Parathyroid adenoma (tissue), 2 donors: Measurements from ENCODE around the gene FAM83E.

Experiments used
- H2AFZ ChIP-seq: fragments of 300-600 bp; sonication (generic); one replicate; pipeline ENCODE4 v1.7.0; 2017; ENCODE audit warnings: antibody characterized with exemption, mild to moderate bottlenecking
- H3K27ac ChIP-seq: fragments of 300-600 bp; sonication (generic); one replicate; pipeline ENCODE4 v1.7.0; 2017
- H3K27me3 ChIP-seq: fragments of 300-600 bp; sonication (generic); one replicate; pipeline ENCODE4 v1.7.0; 2017; ENCODE audit warnings: low read length; ENCODE audit not compliant: control insufficient read depth, insufficient read depth
- H3K36me3 ChIP-seq: fragments of 300-600 bp; sonication (generic); one replicate; pipeline ENCODE4 v1.7.0; 2017; ENCODE audit warnings: low read length; ENCODE audit not compliant: control insufficient read depth, insufficient read depth
- H3K4me1 ChIP-seq: fragments of 300-600 bp; sonication (generic); one replicate; pipeline ENCODE4 v1.7.0; 2017; ENCODE audit warnings: control low read depth
- H3K4me2 ChIP-seq: fragments of 300-600 bp; sonication (generic); one replicate; pipeline ENCODE4 v1.7.0; 2017; ENCODE audit warnings: low read length
- H3K4me3 ChIP-seq: fragments of 300-600 bp; sonication (generic); one replicate; pipeline ENCODE4 v1.7.0; 2017; ENCODE audit warnings: low read depth, low read length
- H3K79me2 ChIP-seq: fragments of 300-600 bp; sonication (generic); one replicate; pipeline ENCODE4 v1.7.0; 2017; ENCODE audit warnings: control low read depth
- H3K9ac ChIP-seq: fragments of 300-600 bp; sonication (generic); one replicate; pipeline ENCODE4 v1.7.0; 2017; ENCODE audit warnings: mild to moderate bottlenecking
- H3K9me3 ChIP-seq: fragments of 300-600 bp; sonication (generic); one replicate; pipeline ENCODE4 v1.7.0; 2017; ENCODE audit warnings: low read length; ENCODE audit not compliant: control insufficient read depth
- TF ChIP-seq, protein P1 (sequence below): fragments of 300-600 bp; sonication (generic); IDR thresholded peaks from one replicate; pipeline ENCODE4 v1.7.0; 2017; ENCODE audit warnings: antibody characterized with exemption, mild to moderate bottlenecking
- donor health status: primary hyperparathyroidism.

FAM83E gene

DNA sequence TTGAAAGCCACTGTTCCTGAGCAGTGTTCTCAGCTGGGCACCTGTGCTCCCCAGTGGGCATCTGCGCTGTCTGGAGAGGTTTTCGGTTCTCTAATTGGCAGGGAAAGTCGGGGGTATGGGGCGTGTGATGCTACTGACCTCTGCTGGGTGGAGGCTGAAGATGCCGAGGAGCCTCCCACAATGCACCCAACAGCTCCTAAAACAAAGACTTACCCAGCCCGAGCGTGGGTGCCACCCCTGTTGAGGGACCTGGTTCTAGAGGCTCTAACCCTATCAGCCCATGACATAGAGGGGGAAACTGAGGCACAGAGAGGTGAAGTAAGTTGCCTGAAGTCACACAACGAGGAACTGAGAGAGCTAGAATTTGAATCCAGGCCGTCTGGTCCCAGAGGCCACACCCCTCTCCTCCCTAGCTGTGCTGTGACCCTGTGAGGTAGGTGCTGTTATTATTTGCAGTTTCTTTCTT lies 6.0 kb downstream of the FAM83E start:
- Histone ChIP-seq H3K9me3 (no peaks in the 10 kb centered on the region), H3K4me1 (no peaks in the 10 kb centered on the region), H3K27ac (no peak overlapping the region), H3K9ac (no peak overlapping the region), H3K4me2 (no peak overlapping the region), H3K79me2 (no peaks in the 10 kb centered on the region), H2AFZ (peak overlapping the region; percentile 31), H3K4me3 (no peak overlapping the region), H3K27me3 (no peaks in the 10 kb centered on the region), H3K36me3 (no peaks in the 10 kb centered on the region)
- TF ChIP-seq, protein P1, sequence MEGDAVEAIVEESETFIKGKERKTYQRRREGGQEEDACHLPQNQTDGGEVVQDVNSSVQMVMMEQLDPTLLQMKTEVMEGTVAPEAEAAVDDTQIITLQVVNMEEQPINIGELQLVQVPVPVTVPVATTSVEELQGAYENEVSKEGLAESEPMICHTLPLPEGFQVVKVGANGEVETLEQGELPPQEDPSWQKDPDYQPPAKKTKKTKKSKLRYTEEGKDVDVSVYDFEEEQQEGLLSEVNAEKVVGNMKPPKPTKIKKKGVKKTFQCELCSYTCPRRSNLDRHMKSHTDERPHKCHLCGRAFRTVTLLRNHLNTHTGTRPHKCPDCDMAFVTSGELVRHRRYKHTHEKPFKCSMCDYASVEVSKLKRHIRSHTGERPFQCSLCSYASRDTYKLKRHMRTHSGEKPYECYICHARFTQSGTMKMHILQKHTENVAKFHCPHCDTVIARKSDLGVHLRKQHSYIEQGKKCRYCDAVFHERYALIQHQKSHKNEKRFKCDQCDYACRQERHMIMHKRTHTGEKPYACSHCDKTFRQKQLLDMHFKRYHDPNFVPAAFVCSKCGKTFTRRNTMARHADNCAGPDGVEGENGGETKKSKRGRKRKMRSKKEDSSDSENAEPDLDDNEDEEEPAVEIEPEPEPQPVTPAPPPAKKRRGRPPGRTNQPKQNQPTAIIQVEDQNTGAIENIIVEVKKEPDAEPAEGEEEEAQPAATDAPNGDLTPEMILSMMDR, result peak; percentile 42

DNA sequence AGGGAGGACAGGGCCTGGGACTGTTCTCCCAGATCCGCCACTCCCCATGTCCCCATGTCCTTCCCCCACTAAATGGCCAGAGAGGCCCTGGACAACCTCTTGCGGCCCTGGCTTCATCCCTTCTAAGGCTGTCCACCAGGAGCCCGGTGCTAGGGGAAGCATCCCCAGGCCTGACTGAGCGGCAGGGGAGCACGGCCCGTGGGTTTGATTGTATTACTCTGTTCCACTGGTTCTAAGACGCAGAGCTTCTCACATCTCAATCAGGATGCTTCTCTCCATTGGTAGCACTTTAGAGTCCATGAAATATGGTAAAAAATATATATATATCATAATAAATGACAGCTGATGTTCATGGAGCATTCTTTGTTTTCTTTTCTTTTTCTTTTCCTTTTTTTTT lies 7.5 kb downstream of the FAM83E start:
- H3K9ac ChIP-seq, result no peak overlapping the region
- H3K27ac ChIP-seq, result no peak overlapping the region
- H3K4me1 ChIP-seq, result no peaks in the 10 kb centered on the region
- H3K4me2 ChIP-seq, result no peak overlapping the region
- no peak overlapping the region for H2AFZ ChIP-seq
- H3K4me3 ChIP-seq, result no peak overlapping the region
- no peaks in the 10 kb centered on the region for H3K27me3 ChIP-seq
- no peaks in the 10 kb centered on the region for H3K9me3 ChIP-seq
- H3K36me3 ChIP-seq, result no peaks in the 10 kb centered on the region
- no peaks in the 10 kb centered on the region for H3K79me2 ChIP-seq
- TF ChIP-seq, protein P1, result no peak

DNA sequence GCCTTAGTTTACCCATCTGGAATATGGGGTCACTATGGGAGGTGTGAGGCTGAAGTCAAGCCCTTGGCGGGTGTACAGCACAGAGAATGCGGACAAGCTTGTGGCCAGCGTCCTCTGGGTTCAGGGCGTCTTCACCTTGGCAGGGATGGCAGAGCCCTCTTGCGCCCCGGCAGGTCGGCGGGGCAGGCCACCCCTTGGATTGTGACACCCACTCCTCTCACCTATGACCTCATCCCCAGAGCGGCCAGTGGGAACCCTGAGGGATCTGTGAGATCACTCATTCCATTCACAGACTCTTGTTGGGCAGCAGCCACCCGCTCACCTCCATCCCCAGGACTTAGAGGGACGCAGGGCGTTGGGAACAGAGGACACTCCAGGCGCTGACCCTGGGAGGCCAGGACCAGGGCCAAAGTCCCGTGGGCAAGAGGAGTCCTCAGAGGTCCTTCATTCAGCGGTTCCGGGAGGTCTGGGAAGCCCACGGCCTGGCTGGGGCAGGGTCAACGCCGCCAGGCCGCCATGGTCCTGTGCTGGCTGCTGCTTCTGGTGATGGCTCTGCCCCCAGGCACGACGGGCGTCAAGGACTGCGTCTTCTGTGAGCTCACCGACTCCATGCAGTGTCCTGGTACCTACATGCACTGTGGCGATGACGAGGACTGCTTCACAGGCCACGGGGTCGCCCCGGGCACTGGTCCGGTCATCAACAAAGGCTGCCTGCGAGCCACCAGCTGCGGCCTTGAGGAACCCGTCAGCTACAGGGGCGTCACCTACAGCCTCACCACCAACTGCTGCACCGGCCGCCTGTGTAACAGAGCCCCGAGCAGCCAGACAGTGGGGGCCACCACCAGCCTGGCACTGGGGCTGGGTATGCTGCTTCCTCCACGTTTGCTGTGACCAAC lies 8.2 kb downstream of the FAM83E start, which contains the start of gene SPACA4:
SPACA4 (plus strand) TSS at position 280 of the 896 bp plus-strand sequence; CDS start at position 517, 237 bp downstream.
- Histone ChIP-seq H3K9ac (no peak within 1 kb of the TSS), H3K4me1 (no peaks in the 10 kb centered on the region), H2AFZ (no peak within 1 kb of the TSS), H3K79me2 (no peaks in the 10 kb centered on the region), H3K36me3 (no peaks in the 10 kb centered on the region), H3K9me3 (no peaks in the 10 kb centered on the region), H3K4me3 (no peak within 1 kb of the TSS), H3K27me3 (no peaks in the 10 kb centered on the region), H3K4me2 (no peak within 1 kb of the TSS), H3K27ac (no peak within 1 kb of the TSS)
- TF ChIP-seq, protein P1, result no peak

GRCh38 chr19:48603850-48604249 lies 11.0 kb downstream of the FAM83E start:
- Histone ChIP-seq H3K36me3 (no peaks in the 10 kb centered on the region), H3K79me2 (no peaks in the 10 kb centered on the region), H3K9me3 (no peaks in the 10 kb centered on the region), H3K9ac (no peak overlapping the region), H3K4me2 (no peak overlapping the region), H3K4me1 (no peaks in the 10 kb centered on the region), H2AFZ (no peak overlapping the region), H3K27me3 (no peaks in the 10 kb centered on the region), H3K27ac (no peak overlapping the region), H3K4me3 (no peak overlapping the region)
- TF ChIP-seq, protein P1, result no peak
